Chondrocyte (in vitro differentiated cells): ENCODE results near the gene RALGAPB. TPM values are rescaled to one million over a fixed set of nuclear protein-coding genes. Genes with fewer than 3 reads are reported as not detected.
A peak's percentile ranks its signal among the peaks of the same experiment; 100 is the strongest.

Source experiments
- DNase-seq: peaks from one replicate; pipeline ENCODE4 v3.0.0; 2021; ENCODE audit warnings: mixed read lengths, low spot score
- H3K27ac Mint-ChIP-seq: one replicate; pipeline ENCODE4 v1.8.0; 2021; ENCODE audit warnings: mild to moderate bottlenecking, moderate library complexity, mixed read lengths; ENCODE audit not compliant: unreplicated experiment
- H3K27me3 Mint-ChIP-seq: 2 replicates; pipeline ENCODE4 v1.8.0; 2021; ENCODE audit warnings: low read depth, mixed read lengths
- H3K36me3 Mint-ChIP-seq: 2 replicates; pipeline ENCODE4 v1.8.0; 2021; ENCODE audit warnings: low read depth, mixed read lengths
- H3K4me1 Mint-ChIP-seq: 2 replicates; pipeline ENCODE4 v1.8.0; 2021; ENCODE audit warnings: low read depth, mild to moderate bottlenecking, mixed read lengths
- H3K4me3 Mint-ChIP-seq: one replicate; pipeline ENCODE4 v1.8.0; 2021; ENCODE audit warnings: mild to moderate bottlenecking, moderate library complexity, mixed read lengths; ENCODE audit not compliant: unreplicated experiment
- H3K9me3 Mint-ChIP-seq: 2 replicates; pipeline ENCODE4 v1.8.0; 2021; ENCODE audit warnings: low read depth, mixed read lengths
- CTCF ChIP-seq: fragments of 200-600 bp; sonication (generic); IDR thresholded peaks from 2 replicates; pipeline ENCODE4 v1.5.0; 2021; ENCODE audit warnings: antibody characterized with exemption, mild to moderate bottlenecking, moderate library complexity
- total RNA-seq: library from RNA; stranded (reverse); gene quantifications from 3 replicates; pipeline ENCODE4 v1.2.1, GENCODE V29; 2021

Gene RALGAPB
- total RNA-seq, 1 donor from 2014 or later, result 32.6 TPM

- DNase-seq, result no peak
- Mint-ChIP-seq H3K27me3 (no peaks in the 10 kb centered on the region), H3K36me3 (peaks cover 7% of the 10 kb centered on the region), H3K27ac (peak within 1 kb of the TSS; percentile 62), H3K4me1 (peaks cover 13% of the 10 kb centered on the region), H3K4me3 (no peak within 1 kb of the TSS), H3K9me3 (no peaks in the 10 kb centered on the region)
- TF ChIP-seq CTCF, result no peak
Observed at GRCh38 chr20:38581013-38581412, 108.4 kb downstream of the RALGAPB start, which contains the start of gene ADIG. ADIG (plus strand) TSS chr20:38581197; CDS start chr20:38581251, 54 bp downstream.

DNA sequence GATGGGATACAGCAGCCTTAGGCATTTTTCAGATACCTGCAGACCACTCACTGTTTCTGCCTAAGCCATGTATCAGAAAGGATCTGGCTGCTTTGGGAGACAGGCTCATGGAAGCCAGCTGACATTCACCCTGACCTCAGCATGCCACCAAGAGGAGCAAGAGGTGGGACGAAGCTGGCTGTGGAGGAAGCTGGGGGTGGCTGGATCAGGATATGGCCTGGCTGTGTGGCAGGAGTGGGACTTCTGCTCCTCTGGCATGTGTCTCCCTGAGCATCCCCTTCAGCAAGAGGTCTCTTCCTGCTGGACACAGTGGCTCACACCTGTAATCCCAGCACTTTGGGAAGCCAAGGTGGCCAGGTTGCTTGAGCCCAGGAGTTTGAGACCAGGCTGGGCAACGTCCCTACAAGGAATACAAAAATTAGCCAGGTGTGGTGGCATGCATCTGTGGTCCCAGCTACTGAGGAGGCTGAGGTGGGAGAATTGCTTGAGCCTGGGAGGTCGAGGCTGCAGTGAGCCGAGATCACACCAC, 109.3 kb downstream of the RALGAPB start:
- Mint-ChIP-seq H3K27ac (no peak overlapping the region), H3K9me3 (no peaks in the 10 kb centered on the region), H3K4me1 (peaks cover 7% of the 10 kb centered on the region), H3K36me3 (peaks cover 6% of the 10 kb centered on the region), H3K27me3 (no peaks in the 10 kb centered on the region), H3K4me3 (no peak overlapping the region)
- DNase-seq, result no peak
- no peak for TF ChIP-seq CTCF

GRCh38 chr20:38583306-38583705, 110.7 kb downstream of the RALGAPB start:
- H3K9me3 Mint-ChIP-seq, result no peaks in the 10 kb centered on the region
- H3K4me3 Mint-ChIP-seq, result no peak overlapping the region
- H3K4me1 Mint-ChIP-seq, result peaks cover 4% of the 10 kb centered on the region
- TF ChIP-seq CTCF, result no peak
- peaks cover 2% of the 10 kb centered on the region for H3K36me3 Mint-ChIP-seq
- no peaks in the 10 kb centered on the region for H3K27me3 Mint-ChIP-seq
- H3K27ac Mint-ChIP-seq, result no peak overlapping the region
- DNase-seq, result no peak

GRCh38 chr20:38584099-38584763, 111.6 kb downstream of the RALGAPB start:
- peaks cover 4% of the 10 kb centered on the region for H3K4me1 Mint-ChIP-seq
- no peak for DNase-seq
- no peaks in the 10 kb centered on the region for H3K36me3 Mint-ChIP-seq
- H3K9me3 Mint-ChIP-seq, result no peaks in the 10 kb centered on the region
- no peaks in the 10 kb centered on the region for H3K27me3 Mint-ChIP-seq
- no peak overlapping the region for H3K4me3 Mint-ChIP-seq
- no peak overlapping the region for H3K27ac Mint-ChIP-seq
- no peak for TF ChIP-seq CTCF

- Mint-ChIP-seq H3K27me3 (no peaks in the 10 kb centered on the region), H3K4me3 (no peak overlapping the region), H3K9me3 (no peaks in the 10 kb centered on the region), H3K27ac (no peak overlapping the region), H3K36me3 (no peaks in the 10 kb centered on the region), H3K4me1 (peaks cover 4% of the 10 kb centered on the region)
- no peak for DNase-seq
- TF ChIP-seq CTCF, result no peak
Observed at GRCh38 chr20:38585404-38586180, 112.9 kb downstream of the RALGAPB start.
